ENCODE results near the gene STAG1.
"Not testable (repeated sequence)": the region's sequence is repeated elsewhere in the genome, so short reads cannot be mapped to it uniquely, and the experiment has no call there.

The STAG1 gene

GRCh38 chr3:136752172-136752421 is at the start of gene STAG1:
Gene STAG1 (minus strand): TSS chr3:136752378. CDS start chr3:136630898, 121,480 bp downstream.
- no peak for DNase-seq (ENCODE audit: low read depth in 2 of 2)

DNA sequence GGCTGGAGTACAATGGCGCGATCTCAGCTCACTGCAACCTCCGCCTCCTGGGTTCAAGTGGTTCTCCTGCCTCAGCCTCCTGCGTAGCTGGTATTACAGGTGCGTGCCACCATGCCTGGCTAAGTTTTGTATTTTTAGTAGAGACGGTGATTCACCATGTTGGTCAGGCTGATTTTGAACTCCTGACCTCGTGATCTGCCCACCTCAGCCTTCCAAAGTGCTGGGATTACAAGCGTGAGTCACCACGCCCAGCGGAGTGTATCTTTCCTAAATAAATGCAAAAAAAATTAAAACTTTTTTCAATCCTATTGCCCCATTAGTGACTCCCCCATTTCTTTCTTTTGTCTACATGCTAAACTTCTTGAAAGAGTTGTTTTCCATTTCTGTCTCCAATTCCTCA is 49.0 kb upstream of the STAG1 start:
- DNase-seq (ENCODE audit: low read depth in 2 of 2), result not testable (repeated sequence)

GRCh38 chr3:136792556-136793330 is 40.6 kb upstream of the STAG1 start:
- no peak for DNase-seq (ENCODE audit: low read depth in 2 of 2)

DNA sequence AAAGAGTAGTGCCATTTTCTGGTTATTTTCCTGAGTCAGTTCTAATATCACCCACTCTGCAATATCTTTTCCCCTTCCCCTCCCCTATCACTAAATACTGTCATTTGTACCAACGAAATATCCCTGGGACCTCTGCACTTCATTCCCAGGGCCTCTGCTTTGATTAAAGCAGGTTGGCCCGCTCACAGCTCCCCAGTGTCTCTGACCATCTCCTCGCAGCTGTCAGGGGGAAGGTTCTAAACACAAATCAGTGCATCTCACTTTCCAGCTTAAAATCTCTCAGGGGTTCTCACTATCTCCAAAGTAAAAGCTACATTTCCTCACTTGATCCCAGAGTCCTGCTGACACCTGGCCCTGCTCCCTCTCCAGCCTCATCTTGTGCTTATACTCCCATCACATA is 38.6 kb upstream of the STAG1 start:
- no peak for DNase-seq (ENCODE audit: low read depth in 2 of 2)

GRCh38 chr3:136789976-136790375 is 37.8 kb upstream of the STAG1 start:
- DNase-seq (ENCODE audit: low read depth in 2 of 2), result no peak

DNA sequence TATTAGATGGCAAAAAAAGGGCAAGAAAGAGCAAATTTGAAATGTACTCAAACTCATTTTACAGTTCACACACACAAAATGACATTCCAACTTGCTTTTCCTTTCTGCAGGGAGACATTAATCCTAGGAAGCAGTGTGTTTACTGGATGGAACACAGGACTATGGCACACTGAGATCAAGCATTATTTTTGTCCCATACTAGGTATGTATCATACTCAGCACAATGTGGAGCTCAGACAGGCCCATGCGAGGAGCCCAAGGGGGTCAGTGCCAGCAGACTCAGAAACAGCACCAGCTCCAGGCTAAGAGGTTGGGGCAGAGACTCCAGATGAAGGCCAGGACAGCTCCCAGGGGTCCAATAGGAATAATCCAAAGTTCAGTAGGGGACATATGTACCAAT is 36.0 kb upstream of the STAG1 start:
- DNase-seq (ENCODE audit: low read depth in 2 of 2), result no peak

DNA sequence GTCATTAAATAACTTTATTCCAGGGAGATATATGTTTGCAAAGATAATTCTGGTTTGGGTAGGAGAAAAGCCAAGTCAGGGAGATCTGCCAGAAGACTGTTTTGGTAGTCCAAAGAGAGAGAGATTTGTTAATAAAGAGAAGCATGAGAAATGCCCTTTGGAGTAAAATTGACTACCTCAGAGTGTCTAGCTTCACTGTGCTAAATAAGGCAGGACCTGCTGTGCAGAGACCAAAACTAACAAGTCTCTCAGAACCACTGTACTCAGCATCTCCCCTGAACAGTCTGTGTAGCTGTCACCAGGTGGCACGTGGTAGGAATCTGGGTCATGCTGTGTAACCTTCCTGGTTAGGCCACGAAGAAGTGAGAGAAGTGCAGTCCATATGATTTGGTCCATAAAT is 35.2 kb upstream of the STAG1 start:
- DNase-seq (ENCODE audit: low read depth in 2 of 2), result peak; percentile 0 to 5

- DNase-seq (ENCODE audit: low read depth in 2 of 2), result no peak
Observed at GRCh38 chr3:136783708-136784191, 31.6 kb upstream of the STAG1 start.

- DNase-seq (ENCODE audit: low read depth in 2 of 2), result no peak
Observed at GRCh38 chr3:136780741-136781140, 28.6 kb upstream of the STAG1 start.

DNA sequence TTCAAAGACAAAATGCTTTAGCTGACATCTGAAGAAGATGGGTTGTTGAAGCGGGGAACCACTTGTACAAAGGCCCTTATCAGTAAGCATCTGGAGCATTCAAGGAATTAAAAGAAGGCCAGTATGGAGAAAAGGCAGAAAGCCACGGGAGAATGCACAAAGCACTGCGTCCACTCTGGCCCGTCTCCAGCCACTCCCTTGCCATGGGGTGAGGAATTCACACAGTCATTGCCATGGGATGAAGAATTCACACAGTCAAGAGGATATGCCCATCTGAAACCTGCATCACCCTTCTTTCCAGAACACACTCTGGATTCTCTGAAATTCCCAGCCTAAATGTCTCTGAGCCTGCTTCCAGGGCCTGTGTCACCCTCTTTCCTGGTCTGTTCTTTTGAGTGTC is 26.7 kb upstream of the STAG1 start:
- no peak for DNase-seq (ENCODE audit: low read depth in 2 of 2)

- DNase-seq (ENCODE audit: low read depth in 2 of 2), result no peak
Observed at GRCh38 chr3:136772709-136773108, 20.5 kb upstream of the STAG1 start.

DNA sequence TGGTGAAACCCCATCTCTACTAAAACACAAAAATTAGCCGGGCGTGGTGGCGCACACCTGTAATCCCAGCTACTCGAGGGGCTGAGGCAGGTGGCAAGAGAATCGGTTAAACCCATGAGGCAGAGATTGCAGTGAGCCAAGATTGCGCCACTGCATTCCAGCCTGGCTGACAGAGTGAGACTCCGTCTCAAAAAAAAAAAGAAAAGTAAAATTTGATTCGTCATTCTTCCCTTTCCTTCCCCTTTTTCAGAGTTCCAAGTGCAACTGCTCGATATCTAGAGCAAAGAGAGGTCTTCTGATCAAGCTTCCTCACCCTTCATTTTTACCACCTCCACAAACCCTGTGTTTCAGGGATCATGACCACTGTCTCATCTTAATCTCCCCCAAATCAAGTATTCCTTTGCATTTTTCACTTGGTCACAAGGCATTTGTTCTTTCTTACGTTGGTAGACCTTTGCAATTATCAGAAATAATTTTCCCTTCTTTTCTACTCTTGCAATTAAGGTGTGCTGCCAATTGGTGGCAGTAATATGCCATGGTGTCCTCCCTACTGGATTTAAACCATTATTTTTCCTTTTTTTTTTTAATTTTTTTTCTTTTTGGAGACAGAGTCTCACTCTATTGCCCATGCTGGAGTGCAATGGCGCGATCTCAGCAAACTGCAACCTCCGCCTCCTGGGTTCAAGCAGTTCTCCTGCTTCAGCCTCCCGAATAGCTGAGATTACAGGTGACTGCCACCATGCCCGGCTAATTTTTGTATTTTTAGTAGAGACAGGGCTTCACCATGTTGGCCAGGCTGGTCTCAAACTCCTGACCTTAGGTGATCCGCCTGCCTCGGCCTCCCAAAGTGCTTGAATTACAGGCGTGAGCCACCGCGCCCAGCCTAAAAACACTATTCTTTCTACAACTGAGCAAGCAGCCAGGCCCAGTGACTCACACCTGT is 6.3 kb upstream of the STAG1 start:
- not testable (repeated sequence) for DNase-seq (ENCODE audit: low read depth in 2 of 2)

- no peak for DNase-seq (ENCODE audit: low read depth in 2 of 2)
Observed at GRCh38 chr3:136755192-136755591, 3.0 kb upstream of the STAG1 start.

DNA sequence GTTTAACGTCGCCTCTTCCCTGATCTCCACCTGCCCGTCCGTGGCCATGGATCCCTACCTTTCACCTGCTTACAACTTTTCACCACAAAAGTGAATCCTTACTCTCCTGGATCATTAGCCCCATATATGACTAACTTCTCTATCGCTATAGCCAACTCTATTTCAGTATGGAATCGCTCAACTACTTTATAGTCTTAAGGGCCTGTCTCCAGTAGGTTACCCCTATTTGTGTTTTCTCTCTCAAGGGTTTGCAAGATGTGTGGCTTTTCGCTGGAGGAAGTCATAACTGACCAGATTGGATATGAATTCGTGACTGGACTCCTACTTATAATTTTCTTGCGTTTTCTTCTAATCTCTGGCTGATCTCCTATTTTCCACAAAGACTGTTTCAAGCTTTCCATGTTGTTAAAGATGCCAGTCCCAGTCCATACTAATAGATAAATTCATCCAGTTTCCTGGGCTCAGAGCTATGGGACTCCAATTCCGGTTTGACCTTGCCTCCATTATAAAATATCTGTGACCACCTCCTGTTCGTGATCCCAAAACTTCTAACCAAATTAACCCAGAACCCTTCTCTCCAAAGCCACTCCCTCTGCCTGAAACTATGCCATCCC is 1.3 kb upstream of the STAG1 start:
- DNase-seq (ENCODE audit: low read depth in 2 of 2), result no peak

- peak; percentile 97 to 98 for DNase-seq (ENCODE audit: low read depth in 2 of 2)
Observed at GRCh38 chr3:136752422-136753325, 496 bp upstream of the STAG1 start.

GRCh38 chr3:136751316-136752171 is 634 bp downstream of the STAG1 start:
- peak; percentile 48 to 54 for DNase-seq (ENCODE audit: low read depth in 2 of 2)

- no peak for DNase-seq (ENCODE audit: low read depth in 2 of 2)
Observed at GRCh38 chr3:136750897-136751315, 1.3 kb downstream of the STAG1 start.

- peak in 1 of 2 donors; percentile 8 for DNase-seq (ENCODE audit: low read depth in 2 of 2)
Observed at GRCh38 chr3:136750209-136750896, 1.8 kb downstream of the STAG1 start.

DNA sequence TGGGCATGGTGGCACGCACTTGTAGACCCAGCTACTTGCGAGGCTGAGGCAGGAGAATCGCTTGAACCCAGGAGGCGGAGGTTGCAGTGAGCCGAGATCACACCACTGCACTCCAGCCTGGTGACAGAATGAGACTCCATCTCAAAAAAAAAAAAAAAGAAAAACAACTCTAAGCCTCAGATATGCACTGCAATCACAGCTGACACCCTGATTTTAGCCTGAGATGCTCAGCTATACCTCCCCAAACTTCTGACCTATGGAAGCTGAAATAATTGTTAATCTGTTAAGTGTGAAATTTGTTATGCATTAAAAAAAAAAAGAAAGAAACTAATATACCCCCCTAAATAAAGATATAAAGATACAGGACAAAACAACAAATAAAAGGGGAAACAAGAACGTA is 2.6 kb downstream of the STAG1 start:
- not testable (repeated sequence) for DNase-seq (ENCODE audit: low read depth in 2 of 2)

GRCh38 chr3:136749091-136749490 is 3.1 kb downstream of the STAG1 start:
- no peak for DNase-seq (ENCODE audit: low read depth in 2 of 2)
